GM12892 (cell line): ENCODE data around the gene CDC37.
"Not testable (repeated sequence)": the region's sequence is repeated elsewhere in the genome, so short reads cannot be mapped to it uniquely, and the experiment has no call there.

ENCODE experiments used
- DNase-seq: peaks from one replicate; pipeline ENCODE4 v3.0.0; 2011; ENCODE audit not compliant: insufficient read length
- FAIRE-seq: peaks from 2 replicates; lab custom pipeline; 2011; peaks lifted over from hg19 to GRCh38; lab: Jason Lieb, UNC
- POLR2A ChIP-seq: IDR thresholded peaks from 2 replicates; pipeline ENCODE4 v1.6.1; 2011; ENCODE audit warnings: low read depth, low read length, control low read depth
- POLR2AphosphoS5 ChIP-seq: IDR thresholded peaks from 2 replicates; pipeline ENCODE4 v1.6.1; 2011; ENCODE audit warnings: low read depth, low read length, control low read depth
- TAF1 ChIP-seq: IDR thresholded peaks from 2 replicates; pipeline ENCODE4 v1.6.1; 2011; ENCODE audit warnings: low read depth, mild to moderate bottlenecking, control low read depth, low read length, borderline replicate concordance

CDC37 gene

GRCh38 chr19:10380313-10381102, 22.8 kb downstream of the CDC37 start, which contains the start of gene TYK2:
Gene TYK2 (minus strand): TSS chr19:10380572. CDS start chr19:10378406, 2,166 bp downstream.
- peak; percentile 69 for TF ChIP-seq TAF1
- peak; percentile 79 for TF ChIP-seq POLR2A
- TF ChIP-seq POLR2AphosphoS5 = peak; percentile 88
- DNase-seq (peak; percentile 100), FAIRE-seq (peak; percentile 99)

DNA sequence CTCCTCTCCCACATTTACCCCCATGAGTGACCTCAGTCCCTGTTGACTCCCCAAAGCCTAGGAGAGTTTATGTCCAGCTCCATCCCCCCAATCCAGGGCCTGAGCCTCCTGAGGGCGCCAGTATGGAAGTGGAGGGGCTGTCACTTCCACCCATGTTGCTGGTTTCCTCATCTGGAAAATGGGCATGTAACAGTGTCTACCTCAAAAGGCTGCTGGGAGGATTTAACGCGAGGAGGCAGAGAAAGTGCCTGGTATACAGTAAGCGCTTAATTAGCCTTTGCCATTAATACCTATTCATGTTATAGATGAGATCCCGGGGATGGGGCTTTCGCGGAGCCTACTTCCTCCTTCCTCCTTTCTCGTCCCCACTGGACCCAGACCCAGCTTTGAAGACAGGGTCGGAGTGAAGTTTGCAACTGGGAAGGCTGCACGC, 23.4 kb downstream of the CDC37 start:
- DNase-seq (peak; percentile 38), FAIRE-seq (peak; percentile 74)
- TF ChIP-seq POLR2A (no peak), POLR2AphosphoS5 (no peak), TAF1 (no peak)

GRCh38 chr19:10378124-10378523, 25.2 kb downstream of the CDC37 start:
- FAIRE-seq (no peak), DNase-seq (no peak)
- TF ChIP-seq TAF1 (no peak), POLR2A (no peak), POLR2AphosphoS5 (no peak)

DNA sequence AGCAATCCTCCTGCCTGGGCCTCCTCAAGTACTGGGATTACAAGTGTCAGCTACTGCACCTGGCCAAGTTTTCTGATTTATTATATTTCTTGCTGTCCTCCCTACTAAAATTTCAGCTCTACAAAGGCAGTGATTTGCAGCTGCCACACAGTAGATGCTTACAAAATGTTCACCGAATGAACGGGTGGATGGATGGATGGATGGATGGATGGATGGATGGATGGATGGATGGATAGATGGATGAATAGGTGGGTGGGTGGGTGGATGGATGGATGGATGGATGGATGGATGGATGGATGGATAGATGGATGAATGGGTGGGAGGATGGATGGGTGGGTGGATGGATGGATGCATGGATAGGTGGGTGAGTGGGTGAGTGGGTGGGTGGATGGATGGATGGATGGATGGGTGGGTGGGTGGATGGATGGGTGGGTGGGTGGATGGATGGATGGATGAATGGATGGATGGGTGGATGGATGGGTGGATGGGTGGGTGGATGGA, 26.2 kb downstream of the CDC37 start:
- not testable (repeated sequence) for FAIRE-seq, DNase-seq

- no peak for DNase-seq
- FAIRE-seq = no peak
- no peak for TF ChIP-seq POLR2A
- TF ChIP-seq TAF1 = no peak
- TF ChIP-seq POLR2AphosphoS5 = no peak
These were observed 28.4 kb downstream of the CDC37 start for GRCh38 chr19:10374931-10375330.

GRCh38 chr19:10372690-10373089, 30.7 kb downstream of the CDC37 start:
- no peak for DNase-seq
- TF ChIP-seq TAF1 (no peak), POLR2AphosphoS5 (no peak), POLR2A (no peak)
- no peak for FAIRE-seq

GRCh38 chr19:10368101-10368803, 35.1 kb downstream of the CDC37 start:
- no peak for FAIRE-seq
- no peak for TF ChIP-seq TAF1
- TF ChIP-seq POLR2A = no peak
- no peak for TF ChIP-seq POLR2AphosphoS5
- DNase-seq = no peak

DNA sequence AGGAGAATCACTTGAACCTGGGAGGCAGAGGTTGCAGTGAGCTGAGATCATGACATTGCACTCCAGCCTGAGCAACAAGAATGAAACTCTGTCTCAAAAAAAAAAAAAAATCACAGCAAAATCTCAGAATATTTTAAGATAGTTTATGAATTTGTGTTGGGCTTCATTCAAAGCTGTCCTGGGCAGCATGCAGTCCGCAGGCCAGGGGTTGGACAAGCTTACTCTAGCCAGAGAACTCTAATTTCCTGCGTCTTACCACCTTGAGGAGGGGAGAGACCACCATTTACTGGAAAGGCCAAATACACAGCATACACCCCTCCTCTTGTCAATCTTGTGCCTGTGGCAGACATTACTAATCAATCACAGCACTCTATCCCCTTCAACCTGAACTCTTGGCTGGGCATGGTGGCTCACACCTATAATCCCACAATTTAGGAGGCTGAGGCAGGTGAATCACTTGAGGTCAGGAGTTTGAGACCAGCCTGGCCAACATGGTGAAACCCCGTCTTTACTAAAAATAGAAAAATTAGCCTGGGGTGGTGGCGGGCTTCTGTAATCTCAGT, 36.3 kb downstream of the CDC37 start:
- not testable (repeated sequence) for FAIRE-seq

DNA sequence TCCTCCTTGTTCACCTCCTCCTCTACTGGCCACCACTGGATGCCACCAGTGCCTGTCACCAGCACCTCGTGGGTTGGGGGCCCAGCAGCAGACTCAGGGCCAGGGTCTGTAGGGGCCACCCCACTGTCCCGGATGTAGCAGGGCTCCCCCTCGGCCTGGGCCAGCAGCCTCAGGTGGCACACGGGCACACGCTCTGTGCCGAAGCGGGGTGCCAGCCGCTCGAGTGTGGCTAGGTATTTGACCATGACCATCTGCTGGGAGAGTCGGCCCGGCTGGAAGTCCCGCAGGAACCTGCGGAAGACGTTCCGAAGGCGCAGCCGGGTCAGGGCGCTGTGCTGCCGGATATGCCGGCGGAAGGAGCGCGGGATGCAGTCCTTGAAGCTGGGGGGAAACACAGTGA, 37.8 kb downstream of the CDC37 start:
- FAIRE-seq = no peak
- DNase-seq = no peak
- TF ChIP-seq TAF1 (no peak), POLR2AphosphoS5 (no peak), POLR2A (no peak)

More for the DNA sequence above, 36.3 kb downstream of the CDC37 start:
- DNase-seq = not testable (repeated sequence)

DNA sequence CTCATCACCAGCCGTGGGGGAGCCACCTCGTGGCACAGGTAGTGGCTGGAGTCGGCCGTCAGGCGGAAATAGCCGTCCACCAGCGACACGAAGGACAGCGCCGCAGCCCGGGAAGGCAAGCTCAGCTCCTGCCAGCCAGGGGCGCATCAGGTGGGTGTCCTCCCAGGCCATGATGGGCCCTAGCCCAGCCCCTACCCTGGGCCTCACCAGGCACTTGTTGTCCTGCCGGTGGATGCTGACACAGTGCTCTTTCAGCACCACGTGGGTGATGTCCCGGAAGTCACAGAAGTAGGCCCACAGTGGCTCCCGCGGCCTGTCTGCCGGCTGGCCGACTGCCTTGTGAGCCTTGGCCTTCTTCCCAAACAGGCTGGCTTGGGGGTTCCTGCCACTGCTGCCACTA, 38.7 kb downstream of the CDC37 start:
- DNase-seq = no peak
- no peak for FAIRE-seq
- TF ChIP-seq POLR2A (no peak), TAF1 (no peak), POLR2AphosphoS5 (no peak)

DNA sequence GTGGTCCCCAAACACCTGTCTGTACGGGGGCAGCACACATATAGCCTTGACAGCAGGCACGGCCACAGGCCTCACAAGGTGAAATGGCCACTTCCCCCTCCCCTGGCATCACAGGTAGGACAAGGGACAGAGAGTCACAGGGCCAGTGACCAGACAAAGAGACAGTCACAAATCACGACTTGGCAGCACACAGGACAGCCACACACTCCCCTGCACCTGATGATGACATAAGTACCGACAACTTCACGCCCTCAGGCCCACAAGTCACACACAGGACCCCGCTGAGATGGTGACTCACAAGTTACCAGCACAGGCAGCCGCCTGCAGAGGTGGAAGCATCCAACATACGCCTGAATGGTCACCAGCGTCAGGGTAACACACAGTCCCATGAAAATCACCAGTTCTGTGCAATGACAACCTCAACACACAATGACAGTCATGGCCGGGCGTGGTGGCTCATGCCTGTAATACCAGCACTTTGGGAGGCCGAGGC, 39.5 kb downstream of the CDC37 start:
- TF ChIP-seq TAF1 (no peak), POLR2AphosphoS5 (no peak)
- FAIRE-seq (no peak), DNase-seq (no peak)
